Cardiac septum (tissue), 1 donor: ENCODE data around the gene TTC17. TPM values are rescaled to one million over a fixed set of nuclear protein-coding genes. Genes with fewer than 3 reads are reported as not detected.

Experiments used
- DNase-seq: peaks from one replicate; pipeline ENCODE4 v3.0.0-alpha.2; 2020; ENCODE audit warnings: low spot score
- intact Hi-C: fragments of 100-400 bp; cut with DNase I; formaldehyde crosslinking; loops from one replicate; pipeline ENCODE4 v1.14.0; 2022
- total RNA-seq: library from RNA; stranded (reverse); fragmentation: NEBNext Ultra II Directional; extraction: Animal tissue kit (Norgen Biotek cat#: 25700); gene quantifications from one replicate; pipeline ENCODE4 v1.2.1, GENCODE V29; 2021
- donor health status: DM: no; HTN: no; CAD: no.

TTC17 gene
- total RNA-seq, 1 donor from 2014 or later: 32.1 TPM

DNA sequence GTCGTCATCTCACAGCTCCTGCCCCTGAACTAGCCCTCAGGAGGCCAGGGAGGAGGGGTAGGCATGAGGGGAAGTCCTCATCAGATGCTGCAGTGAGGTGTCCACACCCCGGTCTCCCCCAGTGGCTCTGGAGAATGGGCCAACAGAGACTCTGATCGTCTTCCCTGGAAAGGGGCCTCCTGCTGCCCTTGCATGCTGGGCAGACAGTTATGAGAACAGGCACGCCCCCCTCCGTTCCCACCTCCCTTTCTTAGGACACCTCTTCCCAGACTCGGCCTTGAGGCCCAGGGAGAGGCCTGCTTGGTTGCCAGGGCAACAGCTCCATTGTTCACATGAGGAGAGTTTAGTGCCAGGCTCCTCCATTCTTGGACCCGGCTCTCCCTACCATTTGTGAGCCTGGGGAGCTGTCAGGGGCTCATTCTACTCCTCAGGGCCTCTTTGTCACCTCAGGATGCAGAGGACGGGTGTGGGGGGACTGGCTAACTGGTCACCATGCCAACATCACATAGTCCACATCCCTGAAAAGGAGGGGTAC is 157.7 kb downstream of the TTC17 start:
- intact Hi-C loops: no loop called here
- no peak for DNase-seq

- intact Hi-C loops: no loop called here
- DNase-seq: no peak
Measured at GRCh38 chr11:43517518-43517917, 158.8 kb downstream of the TTC17 start.

- intact Hi-C loops: no loop called here
- no peak for DNase-seq
Measured at GRCh38 chr11:43518408-43519160, 159.9 kb downstream of the TTC17 start.

GRCh38 chr11:43521471-43521870 is 162.8 kb downstream of the TTC17 start:
- intact Hi-C loops: no loop called here
- no peak for DNase-seq

GRCh38 chr11:43523632-43524031 is 164.9 kb downstream of the TTC17 start:
- no peak for DNase-seq
- intact Hi-C loops: no loop called here

DNA sequence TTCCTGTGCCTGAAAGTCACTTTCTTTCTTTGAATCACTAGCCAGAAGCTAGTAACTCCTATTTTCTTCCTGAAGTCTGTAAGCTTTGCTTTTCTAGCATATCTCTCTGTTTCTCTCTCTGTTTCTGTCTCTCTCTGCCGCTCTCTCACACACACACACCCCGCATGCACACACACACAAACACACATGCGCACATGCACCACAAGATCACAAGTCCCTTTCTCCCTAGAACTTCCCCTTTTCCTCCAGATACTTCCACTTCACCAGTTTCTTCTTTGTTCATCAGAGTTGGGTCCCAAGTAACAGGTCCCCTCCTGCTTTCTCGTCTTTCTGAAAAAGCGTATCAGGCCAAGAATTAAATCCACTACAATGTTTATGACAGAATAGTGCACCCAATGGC is 173.3 kb downstream of the TTC17 start:
- DNase-seq: no peak
- intact Hi-C loops: no loop called here

- no peak for DNase-seq
- intact Hi-C loops: no loop called here
Measured at GRCh38 chr11:43537833-43538615, 179.3 kb downstream of the TTC17 start.

DNA sequence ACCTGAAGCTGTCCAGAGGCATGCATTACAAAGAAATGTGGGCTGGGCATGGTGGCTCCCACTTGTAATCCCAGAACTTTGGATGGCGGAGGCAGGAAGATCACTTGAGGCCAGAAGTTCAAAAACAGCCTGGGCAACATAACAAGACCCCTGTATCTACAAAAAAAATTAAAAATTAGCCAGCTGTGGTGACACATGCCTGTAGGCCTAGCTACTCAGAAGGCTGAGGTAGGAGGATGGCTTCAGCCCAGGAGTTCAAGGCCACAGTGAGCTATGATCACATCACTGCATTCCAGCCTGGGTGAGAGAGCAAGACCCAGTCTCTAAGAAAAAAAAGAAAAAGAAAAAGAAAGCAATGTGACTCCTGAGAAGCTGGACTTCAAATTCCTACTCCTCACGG is 183.3 kb downstream of the TTC17 start:
- intact Hi-C loops: no loop called here
- no peak for DNase-seq

DNA sequence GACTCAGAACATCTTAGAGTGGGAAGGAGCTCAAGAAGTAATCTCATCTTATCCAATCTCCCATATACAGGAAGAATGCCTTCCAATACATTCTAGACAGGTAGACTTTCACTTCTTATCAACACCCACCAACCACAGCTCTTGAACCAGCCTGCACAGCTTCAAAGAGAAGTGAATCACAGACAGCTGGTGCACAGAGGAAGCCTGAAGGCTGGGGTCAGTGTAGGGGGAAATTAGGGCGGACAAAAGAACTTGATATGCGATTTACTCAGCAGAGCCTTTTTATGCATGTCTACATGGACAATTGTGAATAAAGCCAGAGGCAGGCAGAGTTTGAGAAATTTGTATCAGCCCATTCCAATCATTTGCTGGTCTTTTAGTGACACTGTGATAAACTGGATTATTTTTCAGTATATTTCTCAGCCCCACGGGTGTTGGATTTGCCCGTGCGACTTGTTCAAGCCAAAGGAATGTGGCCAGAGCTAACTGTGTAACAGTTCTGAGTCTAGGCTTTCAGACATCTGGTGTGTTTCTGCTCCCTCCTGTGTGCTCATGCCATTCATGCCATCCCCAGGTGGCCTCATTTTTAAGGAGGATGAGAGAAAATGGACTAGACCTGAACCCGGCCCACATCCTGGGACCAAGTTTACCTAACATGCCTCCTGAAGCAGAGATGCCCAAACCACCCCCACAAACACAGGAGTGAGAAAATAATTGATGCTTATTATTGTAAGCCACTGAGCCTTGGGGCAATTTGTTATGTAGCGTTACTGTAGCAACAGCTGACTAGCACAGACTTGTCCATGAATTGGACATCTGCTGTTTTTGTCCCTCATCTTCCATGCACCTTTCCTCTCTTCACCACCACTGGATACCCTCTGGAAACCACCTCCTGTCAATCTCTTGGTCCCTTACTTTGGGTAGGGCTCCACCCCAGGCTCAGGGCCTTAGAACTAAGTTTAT is 184.3 kb downstream of the TTC17 start:
- intact Hi-C loops: no loop called here
- no peak for DNase-seq

Other genes starting within 250 kb of the TTC17 start
- gene API5, start 46.9 kb upstream of the TTC17 start, total RNA-seq: 38.8 TPM